CD4-positive, alpha-beta T cell treated with Interleukin-4 for 4 hours (primary cell): ENCODE results near the gene TSHZ1.
"Not testable (repeated sequence)": the region's sequence is repeated elsewhere in the genome, so short reads cannot be mapped to it uniquely, and the experiment has no call there.

Experiments used
- DNase-seq: peaks from one replicate; pipeline ENCODE4 v3.0.0-alpha.2; 2020

Gene TSHZ1

DNA sequence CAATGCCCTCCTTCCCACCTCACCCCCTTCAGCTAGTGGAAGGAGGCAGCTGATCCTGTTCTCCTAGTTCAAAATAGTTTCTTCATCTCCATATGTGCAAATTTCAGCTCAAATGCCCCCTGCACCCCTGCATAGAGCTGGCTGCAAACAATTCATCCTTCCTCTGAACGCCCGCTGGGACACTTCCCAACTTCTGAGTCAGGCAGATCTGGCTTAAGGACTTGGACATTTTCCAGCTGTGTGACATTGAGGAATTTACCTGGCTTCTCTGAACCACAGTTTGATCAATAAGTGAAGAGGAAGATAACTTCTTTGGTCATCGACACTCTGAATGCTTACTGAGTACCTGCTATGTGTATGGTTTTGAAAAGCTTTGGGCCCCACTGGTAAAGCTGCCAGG lies 25.1 kb upstream of the TSHZ1 start:
- DNase-seq: no peak

DNA sequence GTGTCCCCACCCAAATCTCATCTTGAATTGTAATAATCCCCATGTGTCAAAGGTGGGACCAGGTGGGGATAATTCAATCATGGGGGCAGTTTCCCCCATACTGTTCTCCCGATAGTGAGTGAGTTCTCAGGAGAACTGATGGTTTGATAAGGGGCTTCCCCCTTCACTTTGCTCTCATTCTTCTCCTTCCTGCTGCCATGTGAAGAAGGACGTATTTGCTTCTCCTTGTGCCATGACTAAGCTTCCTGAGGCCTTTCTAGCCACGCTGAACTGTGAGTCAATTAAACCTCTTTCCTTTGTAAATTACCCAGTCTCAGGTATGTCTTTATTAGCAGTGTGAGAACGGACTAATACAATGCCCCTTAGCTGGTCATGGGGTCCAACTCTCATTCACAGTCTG lies 22.9 kb upstream of the TSHZ1 start:
- not testable (repeated sequence) for DNase-seq

DNA sequence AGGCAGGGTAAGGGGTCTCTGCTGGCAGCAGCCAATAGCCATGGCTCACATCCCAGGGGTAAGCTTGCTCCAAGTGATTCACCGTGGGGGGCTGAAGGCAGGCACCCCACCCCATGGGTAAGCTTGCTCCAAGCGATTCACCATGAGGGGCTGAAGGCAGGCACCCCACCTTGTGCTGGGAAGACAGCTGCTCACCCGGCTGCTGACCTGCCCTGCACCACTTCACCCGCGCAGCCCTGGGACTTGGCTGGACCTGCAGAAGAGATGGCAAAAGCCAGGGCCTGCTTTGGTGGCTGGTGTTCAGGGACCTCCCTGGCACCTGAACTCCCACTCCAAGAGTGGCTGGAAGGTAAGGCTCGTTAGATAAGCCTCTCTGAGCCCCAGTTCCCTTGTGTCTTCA lies 20.9 kb upstream of the TSHZ1 start:
- DNase-seq: no peak

DNA sequence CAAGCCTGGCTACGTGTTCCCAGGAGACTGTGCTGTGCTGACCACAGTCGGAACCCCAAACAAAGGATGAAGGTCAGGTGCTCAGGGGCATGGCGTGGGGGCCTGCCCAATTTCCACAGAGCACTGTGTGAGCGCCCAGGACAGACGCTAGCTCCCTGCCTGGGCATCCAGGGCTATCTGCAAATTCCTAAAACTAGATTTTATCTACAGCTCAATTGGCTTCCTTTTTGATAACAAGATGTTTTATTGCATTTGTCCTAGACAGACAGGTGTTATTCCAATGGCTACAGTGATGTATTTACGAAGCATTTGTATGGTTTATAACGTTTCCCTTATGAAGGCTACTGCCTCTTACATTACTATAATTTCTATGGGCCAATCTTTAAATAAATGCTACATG lies 17.7 kb upstream of the TSHZ1 start:
- no peak for DNase-seq

DNA sequence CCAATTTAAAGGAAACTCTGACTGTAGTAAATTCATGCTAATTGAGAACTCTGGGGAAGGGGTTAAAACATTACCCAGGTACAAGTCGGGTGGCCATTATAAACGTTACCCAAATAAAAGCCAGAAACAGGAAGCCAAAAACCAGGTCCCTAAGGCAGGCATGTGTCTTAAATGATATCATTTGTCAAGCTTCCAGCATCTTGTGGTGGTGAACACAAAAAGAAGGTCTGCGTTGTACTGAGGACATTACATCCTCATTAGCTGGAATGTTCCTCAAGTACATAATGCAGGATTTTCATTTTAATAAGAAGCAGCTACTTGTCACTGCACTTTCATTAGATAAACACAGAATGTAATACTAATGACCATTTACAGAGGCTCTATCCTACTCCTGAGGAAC lies 12.6 kb upstream of the TSHZ1 start:
- no peak for DNase-seq

DNA sequence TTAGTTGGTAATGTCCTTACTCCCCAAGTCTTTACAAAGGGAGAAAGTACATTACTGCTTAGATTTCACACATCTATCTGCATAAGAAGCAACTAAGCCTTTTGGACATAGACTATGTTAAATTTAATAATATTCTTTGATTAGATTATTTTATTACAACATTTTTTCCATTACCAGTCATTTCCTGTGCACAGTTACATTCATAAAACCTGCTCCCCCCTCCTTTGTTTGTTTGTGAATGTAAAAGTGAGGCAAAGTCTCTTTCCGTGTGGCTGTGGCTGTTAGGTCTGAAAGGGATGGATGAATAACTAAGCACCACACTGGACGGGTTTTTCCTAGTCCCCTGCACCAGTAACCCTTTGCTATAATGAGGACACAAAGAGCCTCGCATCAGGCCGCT lies 11.3 kb upstream of the TSHZ1 start:
- no peak for DNase-seq

DNA sequence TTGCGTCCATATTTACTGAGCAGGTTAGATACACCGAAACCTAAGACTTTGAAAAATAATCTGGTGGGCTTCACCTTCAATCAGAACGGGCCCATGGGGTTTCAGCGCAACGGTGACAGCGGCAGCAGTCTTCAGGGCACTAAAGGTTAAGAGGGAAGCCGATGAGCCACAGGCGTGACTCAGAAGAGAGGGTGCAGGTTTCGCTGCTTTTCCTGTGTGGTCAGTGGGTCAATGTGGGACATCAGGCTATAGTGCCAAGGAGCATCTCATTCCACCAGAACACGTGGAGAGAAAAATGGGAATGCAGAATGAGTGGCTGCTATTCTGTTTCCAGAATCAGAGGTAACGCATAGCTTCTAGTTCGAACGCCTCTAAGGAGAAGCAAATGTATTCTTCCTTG lies 10.5 kb upstream of the TSHZ1 start:
- no peak for DNase-seq

DNA sequence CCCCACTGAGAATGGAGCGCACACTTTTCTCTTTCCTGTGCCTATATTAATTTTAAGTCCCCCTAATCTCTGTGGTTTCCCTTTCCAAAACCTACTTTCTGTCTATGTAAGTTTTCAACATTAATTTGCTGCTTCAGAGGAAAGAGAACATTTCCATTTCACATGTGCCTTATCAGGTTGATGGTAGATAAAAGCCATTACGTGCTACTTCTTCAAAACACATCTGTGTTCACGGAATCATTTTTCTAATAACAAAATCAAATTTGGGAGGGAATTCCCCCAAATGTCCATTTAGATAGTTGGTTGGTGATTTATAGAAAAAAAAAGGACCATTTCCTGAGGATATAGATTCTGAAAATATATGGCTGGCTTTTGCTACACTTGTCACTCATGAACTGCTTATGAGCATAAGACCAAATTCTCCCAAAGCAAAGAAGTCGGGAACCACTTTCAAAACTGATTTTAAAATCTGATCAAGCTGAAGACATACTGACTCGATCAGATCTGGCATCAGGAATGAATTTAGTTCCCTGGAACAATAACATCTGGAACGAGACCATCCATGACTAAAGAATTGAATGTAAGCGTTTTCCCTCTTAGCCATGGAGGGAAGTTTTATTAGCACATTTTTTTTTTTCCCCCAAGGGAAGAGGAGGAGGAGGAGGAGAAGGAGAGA lies 9.9 kb upstream of the TSHZ1 start:
- DNase-seq: no peak

DNA sequence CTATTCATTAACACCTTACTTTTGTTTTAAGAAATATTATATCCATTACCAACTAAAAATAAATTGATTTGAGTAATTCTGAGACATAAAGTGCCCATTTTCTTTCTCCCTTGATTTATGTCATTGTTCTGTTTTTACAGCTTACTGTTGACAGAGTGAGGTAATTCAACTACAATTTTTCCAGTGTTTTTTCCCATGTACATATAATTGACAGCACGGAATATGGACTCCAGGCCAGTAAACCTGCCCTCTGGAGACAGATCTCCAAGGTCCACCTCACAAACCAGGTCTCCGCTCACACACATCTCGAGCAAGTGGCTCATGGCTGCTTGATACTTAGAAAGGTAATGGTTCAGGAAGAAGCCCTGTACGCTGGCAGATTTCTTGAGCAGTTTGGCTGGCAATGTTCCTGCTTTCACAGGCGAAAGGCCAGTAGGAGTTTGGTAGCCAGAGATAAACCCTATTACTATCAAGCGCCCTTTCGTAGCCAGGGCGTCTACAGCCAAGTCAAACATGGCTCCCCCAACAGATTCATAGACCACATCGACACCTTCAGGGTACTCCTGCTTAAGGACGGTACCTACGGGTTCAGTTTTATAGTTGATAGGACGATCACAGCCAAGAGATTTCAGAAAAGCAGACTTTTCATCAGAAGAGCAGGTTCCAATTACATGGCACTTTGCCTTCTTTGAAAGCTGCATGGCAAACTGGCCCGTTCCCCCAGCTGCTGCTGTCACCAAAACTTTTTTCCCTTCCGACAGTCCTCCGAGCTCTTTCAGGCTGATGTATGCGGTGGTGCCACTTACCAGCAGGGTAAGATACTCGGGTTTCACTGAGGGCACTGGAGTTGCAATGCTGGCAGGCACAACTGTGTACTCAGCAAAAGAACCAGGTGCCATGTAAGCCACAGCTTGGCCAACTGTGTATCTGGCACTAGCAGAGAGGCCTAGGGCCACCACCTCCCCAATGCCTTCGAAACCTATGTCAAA lies 9.0 kb upstream of the TSHZ1 start:
- DNase-seq: no peak

DNA sequence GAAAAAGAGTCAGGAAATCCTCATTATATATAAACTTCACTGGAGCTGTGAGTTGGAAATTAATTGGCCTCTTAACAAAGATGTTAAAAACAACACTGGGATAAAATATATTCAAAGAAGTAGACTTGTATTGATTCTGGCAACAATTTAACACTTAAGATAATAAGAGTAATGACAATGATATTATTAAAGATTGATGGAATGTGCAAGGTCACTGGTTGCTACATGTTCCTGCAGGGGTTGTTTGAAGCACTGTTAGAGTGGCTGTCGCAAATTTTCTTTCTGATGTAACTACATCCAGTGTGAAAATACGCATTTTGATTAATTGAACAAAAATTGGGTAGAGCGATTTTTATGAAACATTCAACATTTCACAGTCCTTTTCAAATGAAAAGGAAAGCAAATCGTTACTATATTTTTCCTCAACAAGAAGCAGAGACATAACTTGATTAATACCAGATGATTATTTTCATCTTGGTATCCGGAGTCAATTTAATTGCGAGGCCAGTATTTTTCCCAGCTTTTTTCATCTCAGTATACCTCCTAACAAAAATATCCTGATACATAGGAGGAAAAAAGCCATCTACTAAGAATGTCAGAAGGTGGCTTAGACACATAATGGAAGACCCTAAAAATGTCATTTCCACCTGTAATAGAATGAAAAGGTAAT lies 7.8 kb upstream of the TSHZ1 start:
- DNase-seq: no peak

DNA sequence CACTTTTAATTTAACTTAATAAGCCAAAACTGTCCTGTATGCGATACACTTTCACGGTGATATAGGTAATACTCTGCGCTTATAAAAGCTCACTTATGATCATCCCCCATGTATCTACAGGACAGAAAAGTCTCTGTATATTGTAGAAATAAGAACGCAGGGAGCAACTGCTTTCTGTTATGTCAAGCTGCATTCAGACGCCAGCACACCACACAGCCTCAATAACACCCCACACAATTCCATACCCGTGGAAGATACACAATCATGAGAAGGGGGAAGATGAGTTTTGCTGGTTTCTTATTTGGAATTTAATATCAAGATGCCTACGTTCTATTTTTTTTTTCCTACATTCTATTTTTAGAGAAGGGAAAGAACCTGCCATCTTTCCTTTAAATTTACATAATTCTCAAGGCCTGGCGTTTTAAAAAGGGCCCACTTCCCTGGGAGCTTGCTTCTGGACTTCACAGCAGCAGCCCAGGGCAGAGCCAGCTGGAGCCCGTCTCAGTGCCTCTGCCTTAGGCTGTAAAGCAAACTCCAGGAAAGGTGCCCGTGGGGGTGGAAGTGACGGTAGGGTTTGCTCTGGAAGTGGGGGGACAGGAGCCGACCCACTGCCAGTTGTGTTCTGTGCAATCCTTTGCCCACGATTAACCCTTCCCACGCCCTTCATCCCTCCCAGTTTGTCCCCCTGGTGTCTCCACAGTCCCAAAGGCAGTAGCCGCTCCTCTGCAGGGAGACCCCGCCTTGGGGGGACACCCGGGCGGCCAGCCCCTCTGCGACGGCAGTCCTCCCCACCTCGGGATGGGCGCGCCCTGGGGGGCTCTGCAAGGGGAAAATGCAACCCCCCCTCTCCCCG lies 7.0 kb upstream of the TSHZ1 start:
- DNase-seq: no peak

DNA sequence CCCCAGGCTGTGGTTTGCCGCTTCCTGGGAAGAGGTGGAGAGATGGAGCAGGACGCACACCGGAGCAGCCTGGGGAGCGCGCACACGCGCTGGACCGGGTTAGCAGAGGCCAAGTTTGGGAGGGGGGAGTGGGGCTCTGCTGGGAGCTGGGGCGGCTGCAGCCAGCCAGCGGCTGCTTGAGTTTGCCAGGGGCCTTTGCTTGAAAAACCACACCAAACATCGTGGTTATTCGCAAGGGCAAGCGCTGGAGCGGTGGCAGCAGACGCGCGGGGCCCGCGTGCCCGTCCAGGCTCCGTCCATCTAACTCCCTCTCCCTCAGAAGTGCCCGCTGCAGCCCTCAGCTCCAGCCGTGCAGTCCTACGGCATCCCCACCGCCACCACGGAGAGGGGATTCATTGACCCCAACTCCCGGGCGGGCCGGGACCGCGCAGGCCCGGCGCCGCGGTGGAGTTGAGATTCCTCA lies 6.3 kb upstream of the TSHZ1 start:
- no peak for DNase-seq

DNA sequence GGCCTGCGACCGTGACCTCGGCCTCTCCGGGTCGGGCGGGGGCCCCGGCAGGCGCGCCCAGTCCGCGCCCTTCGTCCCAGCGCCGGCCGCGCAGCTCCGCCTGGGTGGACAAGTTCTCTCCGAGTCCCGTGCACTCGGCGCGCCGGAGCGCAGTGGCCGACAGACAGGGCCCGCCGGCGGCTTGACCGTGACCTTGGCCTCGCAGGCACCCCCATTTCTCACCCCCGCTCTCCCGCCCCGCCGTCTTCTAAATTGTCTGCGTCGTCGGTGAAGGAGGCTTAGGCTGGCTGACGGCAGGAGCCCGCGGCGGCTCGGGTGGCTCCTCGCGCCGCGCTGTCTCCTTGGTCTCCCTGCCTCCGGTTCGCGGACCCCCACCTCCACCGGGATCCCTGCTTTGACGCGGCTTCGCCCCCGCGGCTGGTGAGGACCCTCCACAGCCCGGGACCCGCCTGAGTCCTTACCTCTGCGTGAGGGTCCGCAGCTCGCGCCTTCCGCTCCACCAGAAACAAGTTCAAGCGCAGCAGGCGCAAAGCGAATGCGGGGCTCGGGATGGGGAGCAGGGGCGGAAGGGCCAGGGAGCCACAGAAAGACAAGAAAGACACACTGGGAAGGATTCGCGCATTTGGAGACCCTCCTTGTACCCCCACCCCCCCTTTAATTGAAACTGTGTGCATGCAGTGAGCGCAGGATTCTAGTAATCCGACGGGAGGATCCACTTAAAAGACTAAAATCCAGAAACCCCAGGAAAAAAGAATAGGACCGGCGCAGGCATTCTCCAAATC lies 5.7 kb upstream of the TSHZ1 start:
- no peak for DNase-seq

DNA sequence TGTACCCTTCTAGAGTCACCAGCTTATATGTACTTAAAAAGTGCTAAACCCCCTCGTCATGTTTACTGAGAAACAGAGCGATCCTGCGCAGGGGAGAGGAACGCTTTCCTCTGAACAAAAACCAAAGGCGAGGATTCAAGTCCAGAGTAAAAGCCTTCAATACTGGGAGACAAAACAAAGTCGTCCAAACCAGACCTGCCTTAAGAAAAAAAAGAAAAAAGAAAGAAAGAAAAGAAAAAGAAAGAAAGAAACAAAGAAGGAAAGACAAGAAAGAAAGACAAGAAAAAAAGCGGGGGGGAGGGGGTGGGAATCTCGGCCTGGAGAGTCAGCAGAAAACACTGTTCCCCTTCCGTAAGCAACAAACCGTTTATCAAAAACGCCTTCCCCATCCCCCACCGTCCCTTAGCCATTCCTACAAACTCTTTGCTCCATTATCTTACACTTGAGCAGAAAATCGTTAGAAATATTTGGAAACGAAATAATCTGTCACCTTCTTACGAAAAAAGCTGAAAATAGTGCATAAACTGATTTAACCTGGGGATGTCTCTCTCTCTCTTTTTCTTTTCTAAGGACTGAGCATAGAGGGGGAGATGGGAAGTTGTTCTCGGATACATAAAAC lies 5.0 kb upstream of the TSHZ1 start:
- DNase-seq: no peak

DNA sequence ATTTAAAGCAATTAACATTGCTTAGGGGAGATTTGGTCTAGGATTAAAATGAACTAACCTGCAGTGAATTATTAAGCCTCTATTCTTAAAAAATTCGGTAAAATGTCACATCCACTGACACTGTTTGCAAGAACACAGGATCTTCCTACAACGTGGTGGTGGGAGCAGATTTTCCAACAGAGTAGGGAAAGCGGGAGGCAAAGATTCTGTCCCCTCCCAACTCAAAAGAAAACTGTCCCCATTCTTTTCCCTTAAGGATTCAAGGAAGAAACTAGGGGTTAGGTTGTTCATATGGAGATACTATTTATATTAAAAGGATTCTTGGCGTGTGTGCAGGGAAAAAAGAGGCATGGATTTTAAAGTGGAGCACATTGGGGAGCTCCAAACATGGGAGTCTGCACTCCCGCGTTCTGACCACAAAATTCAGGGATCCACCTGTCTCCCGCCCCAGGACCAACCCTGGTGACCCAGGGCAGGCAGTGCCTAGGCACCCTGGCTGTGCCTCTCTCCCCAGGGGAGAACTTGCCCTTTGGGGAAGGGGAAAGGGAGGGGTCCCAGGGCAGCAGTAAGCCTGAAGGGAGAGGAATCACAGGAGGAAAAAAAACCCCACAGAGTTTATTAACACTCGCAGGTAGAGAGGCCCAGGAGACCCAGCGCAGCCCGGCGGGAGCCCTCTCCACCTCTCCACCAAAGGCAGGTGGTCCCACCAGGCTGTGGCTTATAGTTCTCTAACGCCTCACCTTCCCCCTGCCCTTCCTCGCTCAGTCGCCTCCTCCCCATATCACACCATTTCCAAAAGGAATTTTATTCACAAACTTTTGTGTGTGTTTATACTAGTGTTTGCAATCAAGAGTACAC lies 3.9 kb upstream of the TSHZ1 start:
- no peak for DNase-seq

DNA sequence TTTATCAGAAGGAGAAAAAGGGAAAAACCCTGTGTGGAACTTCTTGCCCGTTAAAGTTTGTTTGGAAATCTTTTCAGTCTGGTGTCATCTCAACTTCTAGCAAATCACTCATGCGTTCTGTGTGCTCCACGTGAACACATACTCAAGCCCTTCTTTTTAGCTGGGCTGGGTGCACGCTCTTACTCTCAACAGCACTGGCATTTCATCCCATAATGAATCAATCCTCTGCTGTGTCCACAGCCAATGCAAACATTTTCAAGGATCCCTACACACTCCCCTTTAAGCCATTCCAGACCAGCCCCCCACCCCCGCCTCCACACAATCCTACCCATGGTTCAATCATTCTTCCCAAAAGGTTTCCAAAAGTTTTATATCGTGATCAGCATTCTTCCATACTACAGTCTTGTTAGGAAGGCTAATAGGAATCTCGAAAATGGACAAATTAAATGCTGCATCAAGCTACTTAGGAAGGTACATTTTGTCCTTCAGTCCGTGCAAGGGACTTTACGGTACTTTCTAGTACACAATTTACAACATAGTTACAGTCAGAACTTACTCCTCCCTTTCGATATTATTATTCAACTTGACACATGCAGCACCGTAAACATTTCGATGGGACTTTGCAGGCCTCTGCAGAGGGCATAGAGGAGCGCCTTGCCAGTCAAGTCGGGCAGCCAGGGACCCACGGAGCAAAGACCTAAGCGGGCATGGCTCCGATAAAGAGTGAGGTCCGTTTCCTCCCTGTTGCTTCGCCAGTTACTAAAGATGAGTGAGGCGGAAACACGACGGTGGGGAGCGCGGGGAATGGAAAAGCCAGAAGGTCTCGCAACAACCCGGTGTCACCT lies 3.1 kb upstream of the TSHZ1 start:
- DNase-seq: no peak

DNA sequence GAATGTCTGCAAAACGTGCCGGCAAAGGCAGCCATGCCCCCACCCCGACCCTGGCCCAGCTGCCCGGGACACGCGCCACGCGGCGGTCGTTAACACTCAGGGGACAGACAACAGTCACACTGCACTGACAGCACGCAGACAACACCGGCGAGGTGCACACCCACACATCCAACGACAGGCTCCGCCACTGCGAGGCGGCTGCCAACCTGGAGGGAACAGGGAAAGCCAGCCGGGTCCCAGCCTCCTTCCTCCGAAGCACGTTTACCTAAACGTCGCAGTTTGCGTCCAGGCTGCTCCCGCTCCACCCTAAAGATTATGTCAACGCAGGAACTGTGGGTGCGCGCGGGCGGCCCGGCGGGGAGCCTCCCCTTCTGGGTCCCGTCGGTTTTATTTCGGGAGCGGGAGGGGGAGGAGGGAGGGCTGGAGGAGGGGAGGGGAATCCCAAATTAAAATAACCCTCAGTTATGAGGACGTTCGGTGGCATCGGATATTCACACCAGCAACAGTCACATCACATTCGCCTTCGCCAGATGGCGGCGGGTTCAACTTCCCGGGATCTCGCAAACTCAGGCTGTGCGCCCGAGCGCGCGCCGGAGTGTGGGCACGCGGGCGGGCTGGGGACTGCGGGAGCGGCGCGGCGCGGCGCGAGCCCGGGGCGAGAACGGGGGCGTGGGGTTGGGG lies 2.3 kb upstream of the TSHZ1 start:
- DNase-seq: peak; percentile 36

DNA sequence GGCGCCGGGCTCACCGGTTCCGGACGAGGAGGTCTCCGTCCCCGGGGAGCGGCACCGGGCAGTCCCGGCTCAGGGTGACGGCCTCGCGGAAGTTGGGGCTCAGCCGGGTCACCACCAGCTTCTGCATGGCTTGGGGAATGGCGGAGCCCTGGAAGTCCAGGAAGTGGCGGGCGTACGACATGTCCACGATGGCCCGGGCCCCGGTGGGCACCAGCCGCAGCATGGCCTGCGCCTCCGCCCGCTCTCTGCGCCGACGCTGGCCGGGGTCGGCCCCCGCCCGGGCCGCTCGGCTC lies 1.8 kb upstream of the TSHZ1 start:
- DNase-seq: no peak
